IPS-18c (cell line): ENCODE data around the gene MICAL2.

ENCODE experiments used
- H3K4me3 ChIP-seq: 2 replicates; pipeline ENCODE4 v1.7.0; 2013; ENCODE audit warnings: low read depth, mild to moderate bottlenecking, low read length, moderate library complexity; ENCODE audit not compliant: insufficient read depth
- H3K9me3 ChIP-seq: one replicate; pipeline ENCODE4 v1.6.1; 2013; ENCODE audit warnings: mild to moderate bottlenecking, low read length, moderate library complexity; ENCODE audit not compliant: control insufficient read depth, insufficient read depth

The MICAL2 gene

GRCh38 chr11:12109591-12110196 lies 696 bp upstream of the MICAL2 start:
- Histone ChIP-seq H3K9me3 (no peaks in the 10 kb centered on the region), H3K4me3 (peak overlapping the region; percentile 59)

- Histone ChIP-seq H3K9me3 (no peaks in the 10 kb centered on the region), H3K4me3 (peak overlapping the region; percentile 55)
Measured at GRCh38 chr11:12110714-12111548, 541 bp downstream of the MICAL2 start.

GRCh38 chr11:12111549-12112520 lies 1.4 kb downstream of the MICAL2 start:
- Histone ChIP-seq H3K4me3 (peak overlapping the region; percentile 55), H3K9me3 (no peaks in the 10 kb centered on the region)

GRCh38 chr11:12112750-12113149 lies 2.4 kb downstream of the MICAL2 start:
- Histone ChIP-seq H3K9me3 (no peaks in the 10 kb centered on the region), H3K4me3 (no peak overlapping the region)

- H3K4me3 ChIP-seq, result no peak overlapping the region
- H3K9me3 ChIP-seq, result no peaks in the 10 kb centered on the region
Measured at GRCh38 chr11:12113294-12113693, 2.9 kb downstream of the MICAL2 start.

GRCh38 chr11:12114193-12115033 lies 4.0 kb downstream of the MICAL2 start:
- Histone ChIP-seq H3K4me3 (no peak overlapping the region), H3K9me3 (no peaks in the 10 kb centered on the region)

- H3K4me3 ChIP-seq, result no peak overlapping the region
- H3K9me3 ChIP-seq, result no peaks in the 10 kb centered on the region
Measured at GRCh38 chr11:12116425-12117032, 6.1 kb downstream of the MICAL2 start.

- Histone ChIP-seq H3K9me3 (no peaks in the 10 kb centered on the region), H3K4me3 (no peak overlapping the region)
Measured at GRCh38 chr11:12117200-12117599, 6.8 kb downstream of the MICAL2 start.

- no peaks in the 10 kb centered on the region for H3K9me3 ChIP-seq
- no peak overlapping the region for H3K4me3 ChIP-seq
Measured at GRCh38 chr11:12117611-12118010, 7.2 kb downstream of the MICAL2 start.

GRCh38 chr11:12118949-12119348 lies 8.6 kb downstream of the MICAL2 start:
- no peaks in the 10 kb centered on the region for H3K9me3 ChIP-seq

GRCh38 chr11:12119502-12119901 lies 9.1 kb downstream of the MICAL2 start:
- H3K9me3 ChIP-seq, result no peaks in the 10 kb centered on the region

More at GRCh38 chr11:12118949-12119348, 8.6 kb downstream of the MICAL2 start:
- no peak overlapping the region for H3K4me3 ChIP-seq

GRCh38 chr11:12120031-12121008 lies 9.9 kb downstream of the MICAL2 start:
- no peaks in the 10 kb centered on the region for H3K9me3 ChIP-seq
- H3K4me3 ChIP-seq, result no peak overlapping the region

More at GRCh38 chr11:12119502-12119901, 9.1 kb downstream of the MICAL2 start:
- H3K4me3 ChIP-seq, result no peak overlapping the region

- H3K4me3 ChIP-seq, result no peak overlapping the region
- no peaks in the 10 kb centered on the region for H3K9me3 ChIP-seq
Measured at GRCh38 chr11:12121011-12121410, 10.6 kb downstream of the MICAL2 start.

- Histone ChIP-seq H3K9me3 (no peaks in the 10 kb centered on the region), H3K4me3 (no peak overlapping the region)
Measured at GRCh38 chr11:12121517-12121916, 11.1 kb downstream of the MICAL2 start.

GRCh38 chr11:12122083-12122482 lies 11.7 kb downstream of the MICAL2 start:
- H3K9me3 ChIP-seq, result no peaks in the 10 kb centered on the region
- no peak overlapping the region for H3K4me3 ChIP-seq
